H9 (cell line): ENCODE results near the gene MAP2K3. TPM values are rescaled to one million over a fixed set of nuclear protein-coding genes. Genes with fewer than 3 reads are reported as not detected.
A peak's percentile ranks its signal among the peaks of the same experiment; 100 is the strongest.

ENCODE experiments used
- DNase-seq: peaks from one replicate; pipeline ENCODE4 v3.0.0-alpha.2; 2017
- H2AFZ ChIP-seq: one replicate; pipeline ENCODE4 v1.6.1; 2013; ENCODE audit warnings: mild to moderate bottlenecking, low read length, control low read depth, moderate library complexity
- H2AK5ac ChIP-seq: 2 replicates; pipeline ENCODE4 v1.6.1; 2013; ENCODE audit warnings: low read length, control low read depth, mixed read lengths; ENCODE audit not compliant: insufficient read length
- H2BK120ac ChIP-seq: one replicate; pipeline ENCODE4 v1.6.1; 2013; ENCODE audit warnings: low read depth, mild to moderate bottlenecking, low read length, control low read depth, inconsistent platforms; ENCODE audit not compliant: poor library complexity, severe bottlenecking
- H2BK12ac ChIP-seq: 2 replicates; pipeline ENCODE4 v1.6.1; 2013; ENCODE audit warnings: low read length, control low read depth, mixed read lengths, low read depth; ENCODE audit not compliant: insufficient read length
- H2BK15ac ChIP-seq: 2 replicates; pipeline ENCODE4 v1.6.1; 2013; ENCODE audit warnings: low read depth, low read length, control low read depth
- H2BK20ac ChIP-seq: one replicate; pipeline ENCODE4 v1.6.1; 2013; ENCODE audit warnings: low read depth, mild to moderate bottlenecking, low read length, control low read depth, inconsistent platforms; ENCODE audit not compliant: poor library complexity, severe bottlenecking
- H2BK5ac ChIP-seq: 2 replicates; pipeline ENCODE4 v1.6.1; 2013; ENCODE audit warnings: low read length, control low read depth, mixed read lengths; ENCODE audit not compliant: insufficient read length
- H3K14ac ChIP-seq: 2 replicates; pipeline ENCODE4 v1.6.1; 2013; ENCODE audit warnings: low read length, control low read depth; ENCODE audit not compliant: insufficient read depth
- H3K18ac ChIP-seq: 2 replicates; pipeline ENCODE4 v1.6.1; 2013; ENCODE audit warnings: low read depth, mild to moderate bottlenecking, mixed read lengths, low read length, control low read depth; ENCODE audit not compliant: insufficient read length
- H3K23ac ChIP-seq: 2 replicates; pipeline ENCODE4 v1.6.1; 2013; ENCODE audit warnings: low read length, control low read depth, mixed read lengths, low read depth; ENCODE audit not compliant: insufficient read length
- H3K23me2 ChIP-seq: 2 replicates; pipeline ENCODE4 v1.6.1; 2013; ENCODE audit warnings: low read depth, mild to moderate bottlenecking, mixed read lengths, low read length, control low read depth; ENCODE audit not compliant: insufficient read length, poor library complexity, severe bottlenecking
- H3K27ac ChIP-seq: 2 replicates; pipeline ENCODE4 v1.5.1; 2013; ENCODE audit warnings: low read length, control low read depth, mixed read lengths, low read depth; ENCODE audit not compliant: insufficient read length
- H3K27me3 ChIP-seq: 2 replicates; pipeline ENCODE4 v1.6.1; 2013; ENCODE audit warnings: low read length, control low read depth, inconsistent platforms; ENCODE audit not compliant: insufficient read depth
- H3K4ac ChIP-seq: 2 replicates; pipeline ENCODE4 v1.6.1; 2013; ENCODE audit warnings: low read depth, mild to moderate bottlenecking, control low read depth, inconsistent platforms, low read length, moderate library complexity
- H3K4me1 ChIP-seq: 2 replicates; pipeline ENCODE4 v1.6.1; 2013; ENCODE audit warnings: low read length, control low read depth, inconsistent platforms; ENCODE audit not compliant: insufficient read depth
- H3K4me2 ChIP-seq: 2 replicates; pipeline ENCODE4 v1.6.1; 2013; ENCODE audit warnings: low read length, control low read depth, mixed read lengths; ENCODE audit not compliant: insufficient read length, insufficient read depth
- H3K56ac ChIP-seq: 2 replicates; pipeline ENCODE4 v1.6.1; 2013; ENCODE audit warnings: low read depth, mild to moderate bottlenecking, mixed read lengths, low read length, control low read depth; ENCODE audit not compliant: insufficient read length
- H3K79me1 ChIP-seq: 2 replicates; pipeline ENCODE4 v1.6.1; 2013; ENCODE audit warnings: low read depth, mild to moderate bottlenecking, moderate library complexity, low read length, control low read depth, inconsistent platforms; ENCODE audit not compliant: insufficient read depth, poor library complexity, severe bottlenecking
- H3K79me2 ChIP-seq: 2 replicates; pipeline ENCODE4 v1.6.1; 2013; ENCODE audit warnings: low read length, control low read depth, inconsistent platforms; ENCODE audit not compliant: insufficient read depth
- H3K9ac ChIP-seq: 2 replicates; pipeline ENCODE4 v1.6.1; 2013; ENCODE audit warnings: low read length, control low read depth, mixed read lengths; ENCODE audit not compliant: insufficient read length; ENCODE audit errors: extremely low read depth
- H3K9me3 ChIP-seq: one replicate; pipeline ENCODE4 v1.6.1; 2013; ENCODE audit warnings: low read depth, low read length, inconsistent platforms; ENCODE audit not compliant: control insufficient read depth
- H3T11ph ChIP-seq: one replicate; pipeline ENCODE4 v1.6.1; 2013; ENCODE audit warnings: mild to moderate bottlenecking, low read length, control low read depth, inconsistent platforms
- H4K20me1 ChIP-seq: one replicate; pipeline ENCODE4 v1.6.1; 2013; ENCODE audit not compliant: control insufficient read depth, insufficient read length, insufficient read depth
- H4K5ac ChIP-seq: 2 replicates; pipeline ENCODE4 v1.6.1; 2013; ENCODE audit warnings: low read depth, mild to moderate bottlenecking, mixed read lengths, low read length, control low read depth; ENCODE audit not compliant: insufficient read length
- H4K8ac ChIP-seq: replicated peaks from 2 replicates; pipeline ENCODE4 v1.6.1; 2013; ENCODE audit warnings: low read length, control low read depth, mixed read lengths, low read depth; ENCODE audit not compliant: insufficient read length
- H4K91ac ChIP-seq: 2 replicates; pipeline ENCODE4 v1.6.1; 2013; ENCODE audit warnings: low read depth, mild to moderate bottlenecking, moderate library complexity, mixed read lengths, low read length, control low read depth; ENCODE audit not compliant: insufficient read length
- H3K27ac Mint-ChIP-seq, 3 experiments: 2 replicates in 2 of 3; 3 replicates in 1 of 3; pipeline ENCODE4 v1.8.0; 2020 to 2021; ENCODE audit warnings: mixed read lengths in 3 of 3, mild to moderate bottlenecking in 1 of 3, moderate library complexity in 1 of 3
- H3K27me3 Mint-ChIP-seq: 2 replicates; pipeline ENCODE4 v1.8.0; 2021; ENCODE audit warnings: low read depth, mild to moderate bottlenecking, moderate library complexity, mixed read lengths
- H3K36me3 Mint-ChIP-seq, 3 experiments: 2 replicates in 2 of 3; 3 replicates in 1 of 3; pipeline ENCODE4 v1.8.0; 2020 to 2021; ENCODE audit warnings: low read depth in 3 of 3, mixed read lengths in 3 of 3; ENCODE audit not compliant: insufficient read depth in 1 of 3
- H3K4me1 Mint-ChIP-seq, 2 experiments: 2 replicates each; pipeline ENCODE4 v1.8.0; 2020; ENCODE audit warnings: mixed read lengths in 2 of 2
- H3K4me3 Mint-ChIP-seq, 2 experiments: 2 replicates in 1 of 2; 3 replicates in 1 of 2; pipeline ENCODE4 v1.8.0; 2020 to 2021; ENCODE audit warnings: mild to moderate bottlenecking in 2 of 2, mixed read lengths in 2 of 2, moderate library complexity in 1 of 2
- H3K9me3 Mint-ChIP-seq, 2 experiments: 2 replicates in 1 of 2; 3 replicates in 1 of 2; pipeline ENCODE4 v1.8.0; 2020; ENCODE audit warnings: mild to moderate bottlenecking in 2 of 2, mixed read lengths in 2 of 2, moderate library complexity in 1 of 2
- WGBS: extraction: QIAGEN DNeasy Blood & Tissue Kit; methylation state at CpG from one replicate; pipeline ENCODE4 v1.1.7; 2013; ENCODE audit warnings: missing lambda C conversion rate, low lambda C conversion rate, mixed read lengths; ENCODE audit not compliant: insufficient read length; ENCODE audit errors: extremely low coverage; 5-methylcytosine and 5-hydroxymethylcytosine counted together
- total RNA-seq: library from RNA; stranded (reverse); gene quantifications from 2 replicates; pipeline ENCODE4 v1.2.1, GENCODE V29; 2021
- TF ChIP-seq, protein P1 (sequence below): fragments of 200-600 bp; sonication (generic); conservative IDR thresholded peaks from 3 replicates; pipeline ENCODE4 v1.8.0; 2021; ENCODE audit warnings: antibody characterized with exemption, mild to moderate bottlenecking

Gene MAP2K3
- total RNA-seq, 1 experiment from 2014 or later = 26.1 TPM

- DNase-seq = no peak
- H3K9me3 Mint-ChIP-seq = peaks cover 11% of the 10 kb centered on the region in 2 experiments
- H4K91ac ChIP-seq = no peak overlapping the region
- H3K36me3 Mint-ChIP-seq = peaks cover 0 to 10% (median 0%) of the 10 kb centered on the region in 3 experiments; a peak in 5 of 7 replicates
- peaks cover 7% of the 10 kb centered on the region; the same call in 1 of the 2 replicates for H3K27me3 ChIP-seq
- no peak overlapping the region for H2AK5ac ChIP-seq
- peak overlapping the region in 1 of 3 experiments; percentile 87; a peak in 2 of 7 replicates for H3K27ac Mint-ChIP-seq
- H3K18ac ChIP-seq = no peak overlapping the region
- H3K23me2 ChIP-seq = peaks cover 15% of the 10 kb centered on the region
- H2BK20ac ChIP-seq = no peak overlapping the region
- H3K14ac ChIP-seq = no peak overlapping the region
- no CpG with 5 or more reads among the region's 9 CpGs for WGBS
- H3K9ac ChIP-seq = no peak overlapping the region
- peaks cover 21 to 22% of the 10 kb centered on the region in 2 experiments for H3K4me1 Mint-ChIP-seq
- H3K27me3 Mint-ChIP-seq = peaks cover 22% of the 10 kb centered on the region
- TF ChIP-seq, protein P1, sequence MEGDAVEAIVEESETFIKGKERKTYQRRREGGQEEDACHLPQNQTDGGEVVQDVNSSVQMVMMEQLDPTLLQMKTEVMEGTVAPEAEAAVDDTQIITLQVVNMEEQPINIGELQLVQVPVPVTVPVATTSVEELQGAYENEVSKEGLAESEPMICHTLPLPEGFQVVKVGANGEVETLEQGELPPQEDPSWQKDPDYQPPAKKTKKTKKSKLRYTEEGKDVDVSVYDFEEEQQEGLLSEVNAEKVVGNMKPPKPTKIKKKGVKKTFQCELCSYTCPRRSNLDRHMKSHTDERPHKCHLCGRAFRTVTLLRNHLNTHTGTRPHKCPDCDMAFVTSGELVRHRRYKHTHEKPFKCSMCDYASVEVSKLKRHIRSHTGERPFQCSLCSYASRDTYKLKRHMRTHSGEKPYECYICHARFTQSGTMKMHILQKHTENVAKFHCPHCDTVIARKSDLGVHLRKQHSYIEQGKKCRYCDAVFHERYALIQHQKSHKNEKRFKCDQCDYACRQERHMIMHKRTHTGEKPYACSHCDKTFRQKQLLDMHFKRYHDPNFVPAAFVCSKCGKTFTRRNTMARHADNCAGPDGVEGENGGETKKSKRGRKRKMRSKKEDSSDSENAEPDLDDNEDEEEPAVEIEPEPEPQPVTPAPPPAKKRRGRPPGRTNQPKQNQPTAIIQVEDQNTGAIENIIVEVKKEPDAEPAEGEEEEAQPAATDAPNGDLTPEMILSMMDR = no peak
- H3K4ac ChIP-seq = no peak overlapping the region
- H2BK12ac ChIP-seq = no peak overlapping the region
- peaks cover 1% of the 10 kb centered on the region for H3K9me3 ChIP-seq
- no peak overlapping the region for H3K27ac ChIP-seq
- no peak overlapping the region for H4K8ac ChIP-seq
- H3K79me2 ChIP-seq = no peaks in the 10 kb centered on the region; the same call in 1 of the 2 replicates
- no peaks in the 10 kb centered on the region for H3K79me1 ChIP-seq
- H3K4me3 Mint-ChIP-seq = peak overlapping the region in 1 of 2 experiments; percentile 92; a peak in 2 of 5 replicates
- H3T11ph ChIP-seq = no peak overlapping the region
- H3K4me2 ChIP-seq = no peak overlapping the region
- no peak overlapping the region for H2BK5ac ChIP-seq
- H2AFZ ChIP-seq = no peak overlapping the region
- no peak overlapping the region for H3K23ac ChIP-seq
- no peak overlapping the region for H2BK120ac ChIP-seq
- H3K4me1 ChIP-seq = no peaks in the 10 kb centered on the region
- H3K56ac ChIP-seq = no peak overlapping the region
- no peaks in the 10 kb centered on the region for H4K20me1 ChIP-seq
- no peak overlapping the region for H4K5ac ChIP-seq
- H2BK15ac ChIP-seq = no peak overlapping the region
Observed at GRCh38 chr17:21286909-21287702, 2.6 kb downstream of the MAP2K3 start.
